ENCODE data around the gene DUS2. TPM values are rescaled to one million over a fixed set of nuclear protein-coding genes. Genes with fewer than 3 reads are reported as not detected.
"Not testable (repeated sequence)": the region's sequence is repeated elsewhere in the genome, so short reads cannot be mapped to it uniquely, and the experiment has no call there.

Gene DUS2
- total RNA-seq, 1 donor from 2014 or later: 19.4 TPM

- DNase-seq (ENCODE audit: low read depth in 2 of 2): not testable (repeated sequence)
Observed at GRCh38 chr16:67998779-67999688, 24.1 kb upstream of the DUS2 start, which contains the start of gene DPEP2. TSS of gene DPEP2 (minus strand) at chr16:67999484. CDS start at chr16:67993212, 6,272 bp downstream.

- DNase-seq (ENCODE audit: low read depth in 2 of 2): no peak
Observed at GRCh38 chr16:67999985-68000384, 23.1 kb upstream of the DUS2 start.

- DNase-seq (ENCODE audit: low read depth in 2 of 2): peak in 1 of 2 donors; percentile 72
Observed at GRCh38 chr16:68000450-68000849, 22.6 kb upstream of the DUS2 start.

- no peak for DNase-seq (ENCODE audit: low read depth in 2 of 2)
Observed at GRCh38 chr16:68003031-68003430, 20.1 kb upstream of the DUS2 start.

- DNase-seq (ENCODE audit: low read depth in 2 of 2): no peak
Observed at GRCh38 chr16:68005211-68005610, 17.9 kb upstream of the DUS2 start.

DNA sequence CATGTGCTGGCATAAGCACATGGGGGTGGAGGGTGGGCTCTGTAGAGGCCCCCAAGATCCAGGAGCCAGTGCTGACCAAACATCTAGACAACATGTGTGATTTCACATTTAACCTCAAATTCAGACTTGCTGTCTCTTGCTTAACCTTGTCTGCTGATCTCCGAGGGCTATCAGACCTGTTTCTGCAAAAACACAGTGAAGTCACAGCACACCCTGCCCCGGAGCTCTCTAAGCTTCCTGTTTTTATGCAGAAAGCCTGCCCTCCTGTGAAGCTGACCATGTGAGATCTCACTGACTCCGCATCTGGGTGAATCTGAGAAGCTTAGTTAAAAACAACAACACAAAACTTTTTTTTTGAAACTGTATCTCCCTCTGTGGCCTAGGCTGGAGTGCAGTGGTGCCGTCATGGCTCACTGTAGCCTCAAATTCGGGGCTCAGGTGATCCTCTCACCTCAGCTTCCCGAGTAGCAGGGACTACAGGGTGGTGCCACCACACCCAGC lies 17.2 kb upstream of the DUS2 start:
- peak; percentile 97 for DNase-seq (ENCODE audit: low read depth in 2 of 2)

GRCh38 chr16:68009157-68009735 lies 13.8 kb upstream of the DUS2 start:
- no peak for DNase-seq (ENCODE audit: low read depth in 2 of 2)

DNA sequence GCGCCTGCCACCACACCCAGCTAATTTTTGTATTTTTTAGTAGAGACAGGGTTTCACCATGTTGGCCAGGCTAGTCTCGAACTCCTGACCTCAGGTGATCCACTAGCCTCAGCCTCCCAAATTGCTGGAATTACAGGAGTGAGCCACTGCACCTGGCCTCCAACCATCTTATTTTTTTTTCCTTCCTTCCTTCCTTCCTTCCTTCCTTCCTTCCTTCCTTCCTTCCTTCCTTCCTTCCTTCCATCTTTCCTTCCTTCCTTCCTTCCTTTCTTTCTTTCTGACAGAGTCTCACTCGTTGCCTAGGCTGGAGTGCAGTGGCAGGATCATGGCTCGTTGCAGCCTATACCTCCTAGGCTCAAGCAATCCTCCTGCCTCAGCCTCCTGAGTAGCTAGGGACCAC lies 13.2 kb upstream of the DUS2 start:
- not testable (repeated sequence) for DNase-seq (ENCODE audit: low read depth in 2 of 2)

DNA sequence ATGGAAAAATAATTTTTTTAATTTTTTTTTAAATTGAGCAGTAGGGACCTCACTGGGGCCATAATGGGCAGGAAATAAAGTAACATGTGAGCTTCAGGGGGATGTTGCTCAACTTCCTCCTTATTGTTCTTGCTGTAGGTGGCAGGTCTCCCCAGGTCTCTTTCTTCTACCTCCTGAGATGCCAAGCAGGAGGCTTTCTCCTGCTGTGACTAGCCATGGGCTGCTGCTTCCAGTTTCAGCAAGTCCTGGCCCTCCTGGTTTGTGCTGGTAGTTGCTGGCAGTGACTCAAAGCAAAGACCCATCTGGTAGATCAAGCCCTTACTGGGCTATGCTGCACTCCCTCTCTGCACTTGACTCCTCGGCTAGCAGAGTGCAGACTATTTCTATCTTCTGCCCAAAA lies 9.6 kb upstream of the DUS2 start:
- DNase-seq (ENCODE audit: low read depth in 2 of 2): peak; percentile 65 to 80

DNA sequence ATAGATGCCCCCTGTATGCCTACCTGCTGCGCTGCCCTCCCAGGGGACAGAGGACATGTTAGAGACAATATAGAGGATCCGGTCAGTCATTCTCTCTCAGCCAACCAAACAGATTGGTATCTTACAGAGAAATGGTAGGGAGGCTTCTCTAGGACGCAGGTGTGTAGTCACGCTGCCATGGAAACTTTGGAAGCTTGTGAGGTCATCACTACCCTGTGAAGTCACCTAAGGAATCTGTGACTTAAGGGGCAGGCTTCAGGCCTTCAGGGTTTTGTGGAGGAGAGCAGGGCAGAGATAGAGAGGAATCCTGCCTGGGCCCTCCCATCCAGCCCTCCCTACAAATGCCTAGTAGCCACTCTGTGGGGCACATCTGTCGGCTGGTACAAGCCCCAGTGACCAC lies 7.4 kb upstream of the DUS2 start, which contains the start of gene DPEP2NB:
TSS of gene DPEP2NB (minus strand) at position 231 of the 400 bp plus-strand sequence. CDS start at position 90, 141 bp downstream.
- no peak for DNase-seq (ENCODE audit: low read depth in 2 of 2)

GRCh38 chr16:68019167-68019680 lies 3.9 kb upstream of the DUS2 start:
- no peak for DNase-seq (ENCODE audit: low read depth in 2 of 2)

DNA sequence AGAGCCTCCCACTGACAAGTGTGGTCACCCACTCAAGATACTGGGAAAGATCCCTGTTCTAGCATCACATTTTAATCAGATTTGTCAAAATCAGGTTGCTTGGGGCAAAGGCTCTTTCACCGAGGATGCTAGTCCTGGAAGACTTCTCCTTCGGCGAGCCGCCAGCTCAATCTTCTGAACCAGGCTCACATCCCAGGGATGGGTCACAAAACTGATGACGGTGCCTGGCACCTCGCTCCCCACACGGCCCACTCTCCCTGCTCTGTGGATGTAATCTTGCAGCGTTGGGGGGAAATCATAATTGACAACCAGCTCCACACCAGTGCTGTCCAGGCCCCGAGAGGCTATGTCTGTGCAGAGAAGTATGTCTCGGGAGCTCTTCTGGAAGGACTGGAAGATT lies 1.6 kb upstream of the DUS2 start:
- no peak for DNase-seq (ENCODE audit: low read depth in 2 of 2)

GRCh38 chr16:68022278-68022727 lies 781 bp upstream of the DUS2 start:
- DNase-seq (ENCODE audit: low read depth in 2 of 2): no peak

- no peak for DNase-seq (ENCODE audit: low read depth in 2 of 2)
Observed at GRCh38 chr16:68028996-68029395, 5.9 kb downstream of the DUS2 start.

- peak in 1 of 2 donors; percentile 49 for DNase-seq (ENCODE audit: low read depth in 2 of 2)
Observed at GRCh38 chr16:68030108-68030507, 7.0 kb downstream of the DUS2 start.

DNA sequence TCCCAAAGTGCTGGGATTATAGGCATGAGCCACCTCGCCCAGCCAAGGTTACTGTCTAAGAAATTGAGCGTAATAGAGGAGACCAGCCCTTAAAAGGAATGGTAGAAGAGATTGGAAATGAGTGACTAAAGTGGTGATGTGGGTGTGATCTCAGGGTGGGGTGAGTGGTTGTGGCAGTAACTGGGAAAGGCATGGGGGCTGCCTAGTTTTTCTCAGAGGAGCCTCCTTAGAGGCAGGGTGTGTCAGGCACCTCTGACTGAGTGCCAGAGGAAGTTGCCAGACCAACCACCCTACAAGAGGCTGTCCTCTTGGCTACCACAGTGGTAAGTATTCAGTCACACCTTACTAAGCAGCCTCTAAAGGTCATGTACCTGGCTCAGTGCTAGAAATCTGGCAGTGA lies 8.9 kb downstream of the DUS2 start:
- no peak for DNase-seq (ENCODE audit: low read depth in 2 of 2)

- no peak for DNase-seq (ENCODE audit: low read depth in 2 of 2)
Observed at GRCh38 chr16:68033101-68033500, 10.0 kb downstream of the DUS2 start.

- DNase-seq (ENCODE audit: low read depth in 2 of 2): peak in 1 of 2 donors; percentile 27
Observed at GRCh38 chr16:68035227-68035626, 12.1 kb downstream of the DUS2 start.

GRCh38 chr16:68037841-68038597 lies 14.9 kb downstream of the DUS2 start:
- DNase-seq (ENCODE audit: low read depth in 2 of 2): no peak

GRCh38 chr16:68040506-68041288 lies 17.6 kb downstream of the DUS2 start:
- DNase-seq (ENCODE audit: low read depth in 2 of 2): peak; percentile 70 to 81

GRCh38 chr16:68041783-68042182 lies 18.7 kb downstream of the DUS2 start:
- DNase-seq (ENCODE audit: low read depth in 2 of 2): no peak
